ENCODE data around the gene MED27.

The MED27 gene

DNA sequence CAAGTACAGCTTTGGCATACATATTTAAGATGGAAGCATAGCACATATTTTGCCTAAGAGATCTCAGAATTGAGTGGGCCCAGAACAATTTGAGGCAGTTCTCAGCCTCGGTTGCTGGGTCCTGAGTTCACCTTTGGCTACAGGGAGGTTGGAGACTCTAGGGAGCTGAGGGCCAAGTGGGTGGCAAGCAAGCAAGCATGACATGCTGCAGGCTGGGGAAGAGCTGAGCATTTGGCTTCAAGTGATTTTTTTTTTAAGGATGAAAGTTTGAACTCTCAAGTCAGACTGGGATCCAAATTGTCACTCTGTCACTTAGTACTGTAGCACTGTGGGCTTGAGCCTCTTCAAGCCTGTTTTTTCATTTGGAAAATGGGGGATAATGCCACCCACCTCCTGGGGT is 160.5 kb downstream of the MED27 start:
- DNase-seq (ENCODE audit: low spot score) = no peak

GRCh38 chr9:131918481-131918880 is 161.2 kb downstream of the MED27 start:
- no peak for DNase-seq (ENCODE audit: low spot score)

DNA sequence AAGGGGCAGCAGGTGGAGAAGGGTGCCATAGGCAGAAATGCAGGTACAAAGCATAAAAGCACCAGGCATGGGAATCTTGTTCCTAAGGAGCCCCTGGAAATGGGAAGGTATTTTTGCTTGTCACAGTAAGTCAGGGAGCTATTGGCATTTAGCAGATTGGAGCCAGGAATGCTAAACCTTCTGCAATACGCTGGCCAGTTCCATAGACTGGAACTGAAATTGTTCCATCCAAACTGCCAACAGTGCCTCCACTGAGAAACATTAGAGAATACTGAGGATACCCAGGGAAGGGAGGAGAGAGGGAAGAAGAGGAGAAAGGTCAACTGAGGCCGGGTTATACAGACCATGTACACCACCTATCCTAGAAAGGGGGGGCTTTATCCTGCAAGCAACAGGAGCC is 162.7 kb downstream of the MED27 start:
- DNase-seq (ENCODE audit: low spot score) = no peak

DNA sequence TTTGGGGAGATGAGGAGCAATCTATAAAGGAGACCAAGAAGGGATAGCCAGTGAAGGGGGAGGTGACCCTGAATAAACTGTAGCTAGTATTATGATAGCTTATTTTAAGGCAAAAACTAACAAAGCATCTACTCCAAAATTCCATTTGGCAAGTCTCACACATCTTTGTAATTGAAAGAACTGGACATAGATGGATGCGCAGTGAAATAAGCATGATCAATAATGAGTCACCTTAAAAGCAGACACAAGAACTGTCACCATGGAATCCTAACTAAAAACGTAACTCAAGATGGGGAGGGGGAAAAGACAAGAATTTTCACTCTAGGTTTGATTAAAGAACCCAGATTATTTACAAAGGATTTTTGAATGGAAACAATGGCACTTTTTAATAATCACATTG is 164.5 kb downstream of the MED27 start:
- DNase-seq (ENCODE audit: low spot score) = no peak

- DNase-seq (ENCODE audit: low spot score) = no peak
These were observed 167.0 kb downstream of the MED27 start for GRCh38 chr9:131912671-131913070.

DNA sequence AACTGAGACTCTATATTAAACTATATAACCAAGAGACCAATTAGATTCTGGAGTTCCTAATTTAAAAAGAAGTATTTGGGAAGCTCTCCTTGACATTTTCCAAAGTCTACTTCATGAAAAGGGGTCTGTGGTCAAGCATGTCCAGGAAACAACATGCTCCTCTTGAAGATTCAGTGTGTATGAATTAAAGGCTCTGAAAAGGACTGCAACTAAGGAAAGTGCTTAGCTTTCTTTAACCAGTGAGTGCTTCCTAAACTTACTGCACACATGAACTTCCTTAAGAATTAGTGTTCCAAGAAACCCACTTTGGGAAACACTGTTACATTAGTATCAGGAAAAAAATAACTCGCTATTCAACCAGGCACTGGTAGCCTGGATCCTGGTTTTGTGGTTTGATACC is 167.6 kb downstream of the MED27 start:
- no peak for DNase-seq (ENCODE audit: low spot score)

DNA sequence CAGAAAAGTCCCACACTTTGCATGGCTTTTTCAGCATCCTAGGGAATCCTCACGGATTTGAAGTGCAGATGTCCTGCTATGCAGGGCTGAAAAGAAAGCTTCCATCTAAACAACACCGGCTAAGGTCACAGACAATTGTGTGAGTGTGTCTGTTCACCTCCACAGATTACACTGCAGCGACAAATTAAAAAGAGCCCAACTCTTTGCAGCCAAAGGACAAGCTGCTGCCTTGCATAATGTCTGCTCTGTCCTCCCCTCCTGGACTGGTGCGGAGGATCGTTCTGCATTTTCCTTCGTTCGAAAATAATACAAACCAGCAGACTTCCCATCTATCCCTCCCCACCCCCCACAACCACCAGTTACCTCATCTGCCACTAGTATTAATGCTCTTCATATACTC is 169.1 kb downstream of the MED27 start:
- DNase-seq (ENCODE audit: low spot score) = no peak

DNA sequence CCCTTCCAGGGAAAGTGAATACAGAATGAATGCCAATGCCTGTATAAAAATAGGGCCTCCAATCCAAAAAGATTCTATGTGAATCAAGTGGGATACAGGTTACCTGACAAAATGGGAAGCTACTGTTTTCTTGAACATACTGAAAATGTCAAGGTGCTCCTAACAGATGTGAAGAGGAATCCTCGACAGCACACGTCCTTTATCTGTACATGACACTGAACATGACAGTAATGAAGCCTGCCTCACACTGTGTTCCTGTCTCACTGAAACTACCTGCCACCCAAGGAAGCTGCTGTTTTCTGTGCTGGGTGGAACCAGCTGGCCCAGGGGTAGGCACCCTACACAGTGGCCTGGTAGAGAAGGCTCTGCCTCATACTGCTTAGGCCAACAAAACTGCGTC is 174.5 kb downstream of the MED27 start:
- no peak for DNase-seq (ENCODE audit: low spot score)

GRCh38 chr9:131899296-131900228 is 180.1 kb downstream of the MED27 start:
- no peak for DNase-seq (ENCODE audit: low spot score)

- DNase-seq (ENCODE audit: low spot score) = no peak
These were observed 186.7 kb downstream of the MED27 start for GRCh38 chr9:131892902-131893500.

DNA sequence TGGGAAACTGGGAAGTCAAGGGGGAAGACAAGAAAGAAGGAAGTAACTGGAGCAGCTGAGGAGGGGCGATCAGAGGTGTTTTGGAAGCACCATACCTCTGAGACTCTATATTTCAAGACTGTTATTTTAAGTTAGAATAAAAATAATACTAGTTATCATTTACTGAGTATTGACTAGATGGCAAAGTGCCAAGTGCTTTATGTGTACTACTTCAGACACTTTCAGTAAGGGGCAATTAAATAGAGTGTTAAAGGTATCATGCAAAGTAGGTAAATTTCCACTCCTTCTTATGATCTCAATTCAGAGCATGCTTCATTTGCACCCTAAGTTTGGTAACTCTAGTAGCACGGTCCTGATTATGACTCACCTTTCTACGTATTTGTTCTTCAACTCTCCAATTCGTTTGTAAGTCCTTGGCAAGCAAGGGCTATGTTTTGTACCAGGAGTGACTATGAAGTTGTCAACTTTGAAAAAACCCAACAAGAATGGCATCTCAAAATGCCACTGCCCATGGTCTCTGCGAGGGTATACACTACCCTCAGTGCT is 187.4 kb downstream of the MED27 start:
- DNase-seq (ENCODE audit: low spot score) = no peak

DNA sequence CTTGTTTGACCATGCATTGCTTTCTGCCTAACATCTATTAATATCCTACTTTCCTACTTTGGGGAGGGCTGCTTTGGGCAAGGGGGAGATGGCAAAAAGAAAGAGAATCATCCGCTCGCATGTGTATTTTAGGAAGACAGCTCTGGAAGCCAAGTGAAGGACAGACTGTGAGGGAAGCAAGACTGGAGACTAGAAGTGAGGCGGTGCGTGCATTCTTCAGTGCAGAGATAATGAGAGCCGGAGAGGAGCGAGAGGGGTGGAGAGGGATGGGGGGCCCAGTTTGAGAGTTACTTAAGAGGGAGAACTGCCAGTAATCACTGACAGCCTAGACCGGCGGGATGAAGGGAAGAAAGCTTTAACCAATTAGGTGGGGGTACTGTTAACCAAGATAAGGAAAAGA is 188.1 kb downstream of the MED27 start:
- no peak for DNase-seq (ENCODE audit: low spot score)

DNA sequence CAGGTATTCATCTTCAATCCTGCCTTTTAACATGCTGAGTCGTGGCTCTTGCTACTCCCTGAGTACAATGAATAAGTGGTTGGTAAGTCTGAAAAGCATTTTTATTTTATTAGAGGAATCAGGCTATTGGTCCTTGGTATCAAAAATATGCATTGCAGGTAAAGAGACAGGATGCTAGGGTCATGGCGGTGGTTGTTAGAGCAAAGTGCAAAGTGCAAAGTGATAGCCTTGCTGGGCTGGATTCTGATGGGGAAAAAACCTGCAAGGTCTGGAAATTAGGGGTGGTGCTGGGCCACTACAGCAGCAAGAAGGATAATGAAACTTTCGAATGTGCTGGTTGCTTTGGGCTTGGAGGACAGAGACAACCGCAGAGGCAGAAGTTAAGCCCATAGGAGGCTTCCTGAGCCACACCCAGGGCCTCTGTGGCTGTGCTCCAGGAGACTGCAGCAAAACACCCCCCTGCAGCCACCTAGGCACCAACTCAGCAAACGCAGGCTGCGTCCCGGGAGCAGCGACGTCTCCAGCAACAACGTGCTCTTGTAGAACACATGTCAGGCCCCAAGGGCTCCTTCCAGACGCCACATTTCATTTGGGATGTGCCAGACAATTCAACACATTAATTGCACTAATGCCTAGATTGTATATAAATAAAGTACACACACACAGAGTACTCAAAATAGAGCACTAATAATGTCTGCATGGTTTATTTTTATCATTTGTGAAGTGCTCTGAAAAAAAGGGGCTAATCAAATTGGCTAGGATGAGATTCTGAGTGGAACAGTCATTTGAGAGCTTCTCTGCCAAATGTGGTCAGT is 190.0 kb downstream of the MED27 start:
- no peak for DNase-seq (ENCODE audit: low spot score)

GRCh38 chr9:131888923-131889322 is 190.7 kb downstream of the MED27 start:
- DNase-seq (ENCODE audit: low spot score) = no peak

- no peak for DNase-seq (ENCODE audit: low spot score)
These were observed 192.0 kb downstream of the MED27 start for GRCh38 chr9:131887680-131888079.

- no peak for DNase-seq (ENCODE audit: low spot score)
These were observed 192.8 kb downstream of the MED27 start for GRCh38 chr9:131886826-131887225.

DNA sequence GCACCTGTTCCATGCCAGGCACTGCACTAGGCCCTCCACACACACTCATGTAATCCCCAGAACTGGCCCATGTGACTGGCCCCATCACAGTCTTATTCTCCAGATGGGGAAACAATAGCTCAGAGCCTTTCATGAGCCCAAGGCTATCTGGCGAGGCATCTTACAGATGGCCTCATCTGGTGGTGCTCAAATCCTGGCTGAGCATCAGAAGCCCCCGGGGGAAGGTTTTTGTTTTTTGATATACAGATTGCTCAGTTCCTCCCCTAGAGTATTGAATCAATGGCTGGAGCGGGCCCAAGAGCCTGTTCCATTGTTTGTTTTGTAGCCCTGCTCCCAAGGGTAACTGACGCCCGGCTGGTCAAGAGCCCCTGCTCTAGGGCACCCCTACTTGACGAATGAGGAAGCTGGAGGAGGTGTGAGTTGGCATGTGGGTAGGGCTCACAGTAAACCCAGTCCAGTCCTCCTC is 194.5 kb downstream of the MED27 start:
- DNase-seq (ENCODE audit: low spot score) = no peak

GRCh38 chr9:131884222-131884621 is 195.4 kb downstream of the MED27 start:
- DNase-seq (ENCODE audit: low spot score) = no peak

DNA sequence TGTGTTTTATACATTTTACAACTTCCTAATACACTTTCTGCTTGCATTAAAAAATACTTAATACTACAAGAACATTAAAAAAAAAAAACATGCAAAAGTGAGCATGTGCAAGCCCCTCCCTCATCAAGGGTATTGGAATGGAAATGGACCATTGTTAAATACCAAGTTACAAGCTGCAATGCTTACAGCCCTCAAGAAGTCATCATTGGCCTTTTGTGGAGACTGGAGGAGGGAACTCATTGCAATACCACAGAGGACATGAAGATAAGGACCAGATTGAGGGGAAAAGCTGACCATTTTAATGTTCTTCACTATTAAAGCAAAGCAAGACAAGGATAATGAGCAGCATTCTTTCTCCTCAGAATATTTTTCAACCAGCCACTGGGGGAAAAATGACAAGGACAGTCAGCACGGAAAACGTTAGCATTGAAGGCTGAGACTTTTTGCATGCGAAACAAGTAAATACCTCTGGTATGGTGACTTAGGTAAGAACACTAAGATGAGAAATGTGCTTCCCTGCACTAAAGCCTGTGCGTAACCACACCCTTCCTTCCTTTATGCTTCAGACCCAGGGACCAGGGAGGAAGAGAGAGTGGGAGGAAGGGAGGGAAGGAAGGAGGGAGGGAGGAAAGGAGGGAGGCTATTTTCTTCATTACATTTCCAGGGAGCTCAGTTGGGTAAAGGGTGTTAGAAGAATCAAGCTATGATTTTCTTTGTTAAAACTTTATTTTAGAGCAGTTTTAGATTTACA is 198.7 kb downstream of the MED27 start:
- no peak for DNase-seq (ENCODE audit: low spot score)

GRCh38 chr9:131879911-131880290 is 199.8 kb downstream of the MED27 start:
- DNase-seq (ENCODE audit: low spot score) = no peak

- DNase-seq (ENCODE audit: low spot score) = no peak
These were observed 200.3 kb downstream of the MED27 start for GRCh38 chr9:131879181-131879910.

All from hematopoietic multipotent progenitor cell treated with erythropoietin and hydrocortisone succinate and interleukin-3 and kit ligand, for 15 days (in vitro differentiated cells).